Endothelial cell of umbilical vein (primary cell): Measurements from ENCODE around the gene FBXO48. TPM values are rescaled to one million over a fixed set of nuclear protein-coding genes. Genes with fewer than 3 reads are reported as not detected.

Experiments used
- BruUV-seq: library from RNA; stranded (reverse); fragments of 400-500 nt; replicated peaks from 2 replicates; lab custom pipeline; 2021; lab: Mats Ljungman, UMichigan
- CTCF ChIA-PET: fragments of 300-600, 350-600 bp; sonication (Branson Sonifier 250); formaldehyde crosslinking; loops from one replicate; lab custom pipeline; 2021; ENCODE audit warnings: antibody characterized with exemption, inconsistent platforms; lab: Charles Lee
- POLR2A ChIA-PET: fragments of 300-600, 350-600 bp; sonication (Branson Sonifier 250); formaldehyde crosslinking; loops from one replicate; lab custom pipeline; 2021; ENCODE audit warnings: antibody characterized with exemption, inconsistent platforms; lab: Charles Lee
- DNase-seq: peaks from one replicate; pipeline ENCODE4 v3.0.0-alpha.2; 2011; ENCODE audit warnings: low read depth, low spot score
- FAIRE-seq: peaks from 2 replicates; lab custom pipeline; 2011; peaks lifted over from hg19 to GRCh38; lab: Jason Lieb, UNC
- H2AFZ ChIP-seq: 2 replicates; pipeline ENCODE4 v1.6.0; 2012; ENCODE audit warnings: low read depth, low read length, control low read depth, inconsistent platforms
- H3K27ac ChIP-seq: 2 replicates; pipeline ENCODE4 v1.5.1; 2011; ENCODE audit warnings: low read depth, mild to moderate bottlenecking, control low read depth, low read length, moderate library complexity; ENCODE audit not compliant: insufficient read depth
- H3K27me3 ChIP-seq, 2 experiments: 2 replicates each; pipeline versions ENCODE4 v1.6.0 to v1.6.1; 2011; ENCODE audit warnings: low read length in 2 of 2, mixed read lengths in 1 of 2; ENCODE audit not compliant: control insufficient read depth in 2 of 2, insufficient read depth in 2 of 2
- H3K36me3 ChIP-seq, 2 experiments: 2 replicates in 1 of 2; 3 replicates in 1 of 2; pipeline ENCODE4 v1.5.1; 2011; ENCODE audit warnings: low read length in 2 of 2, mild to moderate bottlenecking in 1 of 2, moderate library complexity in 1 of 2; ENCODE audit not compliant: control insufficient read depth in 2 of 2, insufficient read depth in 2 of 2; ENCODE audit errors: extremely low read depth in 1 of 2
- H3K4me1 ChIP-seq: 3 replicates; pipeline ENCODE4 v1.5.1; 2011; ENCODE audit warnings: mild to moderate bottlenecking, low read length; ENCODE audit not compliant: control insufficient read depth, insufficient read depth; ENCODE audit errors: extremely low read depth
- H3K4me2 ChIP-seq: 2 replicates; pipeline ENCODE4 v1.6.1; 2011; ENCODE audit warnings: low read length, control low read depth, mixed read lengths; ENCODE audit not compliant: insufficient read depth
- H3K4me3 ChIP-seq, 3 experiments: fragments of 200-600 bp in 1 of 3; sonication (generic), shearing (Covaris generic) in 1 of 3; replicated peaks in 1 of 3; 2 replicates each; pipeline ENCODE4 v1.5.1; 2011 to 2016; ENCODE audit warnings: control low read depth in 3 of 3, low read length in 3 of 3, mild to moderate bottlenecking in 2 of 3, inconsistent platforms in 1 of 3, low read depth in 1 of 3, moderate library complexity in 1 of 3; ENCODE audit not compliant: insufficient read depth in 1 of 3
- H3K79me2 ChIP-seq: 2 replicates; pipeline ENCODE4 v1.6.0; 2012; ENCODE audit warnings: low read length, inconsistent platforms; ENCODE audit not compliant: control insufficient read depth, insufficient read depth
- H3K9ac ChIP-seq: replicated peaks from 2 replicates; pipeline ENCODE3; 2011; ENCODE audit warnings: low read length, control low read depth; ENCODE audit not compliant: insufficient read depth; ENCODE audit errors: extremely low read depth
- H3K9me1 ChIP-seq: replicated peaks from 3 replicates; pipeline ENCODE4 v1.6.0; 2011; ENCODE audit warnings: mild to moderate bottlenecking, low read length; ENCODE audit not compliant: control insufficient read depth, insufficient read depth; ENCODE audit errors: extremely low read depth
- H3K9me3 ChIP-seq: replicated peaks from 2 replicates; pipeline ENCODE4 v1.5.1; 2012; ENCODE audit warnings: low read length, inconsistent platforms; ENCODE audit not compliant: control insufficient read depth, insufficient read depth
- H4K20me1 ChIP-seq: replicated peaks from 2 replicates; pipeline ENCODE3; 2011; ENCODE audit warnings: mild to moderate bottlenecking, low read length; ENCODE audit not compliant: control insufficient read depth, insufficient read depth; ENCODE audit errors: extremely low read depth
- CTCF ChIP-seq, 2 donors: IDR thresholded peaks; 1 replicate in 1 of 2; 2 replicates in 1 of 2; pipeline ENCODE4 v1.5.1; 2011; ENCODE audit warnings: low read length in 2 of 2, mild to moderate bottlenecking in 2 of 2, moderate library complexity in 2 of 2, control low read depth in 1 of 2, inconsistent platforms in 1 of 2, low read depth in 1 of 2; ENCODE audit not compliant: insufficient read depth in 1 of 2; ENCODE audit errors: extremely low read depth in 1 of 2
- EZH2 ChIP-seq: IDR thresholded peaks from 2 replicates; pipeline ENCODE4 v1.6.1; 2012; ENCODE audit warnings: borderline replicate concordance, low read depth, mild to moderate bottlenecking, moderate library complexity, low read length, inconsistent platforms; ENCODE audit not compliant: severe bottlenecking
- FOS ChIP-seq: IDR thresholded peaks from 2 replicates; pipeline ENCODE4 v1.6.1; 2011; ENCODE audit warnings: mild to moderate bottlenecking, low read length, moderate library complexity, borderline replicate concordance; ENCODE audit not compliant: insufficient read depth
- GATA2 ChIP-seq: IDR thresholded peaks from 2 replicates; pipeline ENCODE4 v1.7.0; 2011; ENCODE audit warnings: low read depth, mild to moderate bottlenecking, moderate library complexity, mixed read lengths, low read length; ENCODE audit not compliant: insufficient read length, insufficient read depth
- JUN ChIP-seq: IDR thresholded peaks from 2 replicates; pipeline ENCODE4 v1.6.1; 2011; ENCODE audit warnings: borderline replicate concordance, low read depth; ENCODE audit not compliant: insufficient read length, insufficient read depth
- MAX ChIP-seq: IDR thresholded peaks from 2 replicates; pipeline ENCODE4 v1.6.1; 2011; ENCODE audit not compliant: insufficient read depth, insufficient read length
- MYC ChIP-seq: IDR thresholded peaks from one replicate; pipeline ENCODE4 v1.6.1; 2011; ENCODE audit warnings: mild to moderate bottlenecking, low read depth, low read length
- POLR2A ChIP-seq: IDR thresholded peaks from 2 replicates; pipeline ENCODE4 v1.6.1; 2012; ENCODE audit warnings: low read depth, mild to moderate bottlenecking, control low read depth, low read length
- POLR2AphosphoS5 ChIP-seq: IDR thresholded peaks from 2 replicates; pipeline ENCODE4 v1.6.1; 2012; ENCODE audit warnings: low read depth, mild to moderate bottlenecking, control low read depth, low read length, moderate library complexity; ENCODE audit not compliant: insufficient read depth
- dilution Hi-C: fragments of 300-500 bp; cut with MboI; formaldehyde crosslinking; loops from one replicate; pipeline ENCODE4 v1.15.0; 2019; ENCODE audit warnings: low sequenced_read_pairs; ENCODE audit not compliant: extremely low pct_ligation_motif_present
- intact Hi-C: fragments of 100-400 bp; cut with micrococcal nuclease; formaldehyde crosslinking; loops from one replicate; pipeline ENCODE4 v1.10.0; 2022
- polyA plus RNA-seq, 4 experiments: library from polyadenylated mRNA; depleted of rRNA in 3 of 4; stranded (reverse) in 3 of 4; unstranded in 1 of 4; fragments of >200 nt; gene quantifications; 2 replicates each; pipeline versions ENCODE4 v1.2.1 to v1.2.3, GENCODE V29; 2011 to 2012; ENCODE audit warnings: missing spikeins in 1 of 4
- total RNA-seq: library from RNA; stranded (reverse); gene quantifications from 2 replicates; pipeline ENCODE4 v1.2.3, GENCODE V29; 2021

FBXO48 gene
- total and polyA plus RNA-seq, 2 donors (not counting 3 experiments of a cell fraction or from before 2014, with no cell fraction given): 0.46 to 0.73 TPM

GRCh38 chr2:68426446-68426845, 40.6 kb downstream of the FBXO48 start:
- no peaks in the 10 kb centered on the region for H4K20me1 ChIP-seq
- H3K9me1 ChIP-seq: no peaks in the 10 kb centered on the region
- no peak overlapping the region for H3K9ac ChIP-seq
- H3K79me2 ChIP-seq: no peaks in the 10 kb centered on the region
- no peak overlapping the region for H3K4me3 ChIP-seq
- no peak overlapping the region for H3K4me2 ChIP-seq
- H3K9me3 ChIP-seq: no peaks in the 10 kb centered on the region
- TF ChIP-seq EZH2: no peak
- intact Hi-C loops (no loop called here), dilution Hi-C loops (no loop called here)
- H3K36me3 ChIP-seq: no peaks in the 10 kb centered on the region
- BruUV-seq: no TSS peak
- peaks cover 12 to 23% of the 10 kb centered on the region in 2 experiments for H3K27me3 ChIP-seq
- FAIRE-seq (no peak), DNase-seq (no peak)
- CTCF ChIA-PET: interaction anchor here (1.2 to 2.1 kb wide), 2 partner anchors 15 to 37 kb away, joined by 4 to 7 read pairs; no protein-coding TSS in a partner anchor
- H3K4me1 ChIP-seq: no peaks in the 10 kb centered on the region
- H3K27ac ChIP-seq: no peak overlapping the region
- H2AFZ ChIP-seq: no peak overlapping the region
- POLR2A ChIA-PET: no interaction called here

GRCh38 chr2:68425503-68425902, 41.6 kb downstream of the FBXO48 start:
- dilution Hi-C loops: no loop called here
- no peaks in the 10 kb centered on the region for H3K4me1 ChIP-seq
- CTCF ChIA-PET: interaction anchor here (1.2 to 2.1 kb wide), 2 partner anchors 16 to 38 kb away, joined by 4 to 7 read pairs; no protein-coding TSS in a partner anchor
- no peak overlapping the region for H3K4me3 ChIP-seq
- FAIRE-seq (no peak), DNase-seq (no peak)
- no peaks in the 10 kb centered on the region for H3K9me1 ChIP-seq
- H3K27ac ChIP-seq: no peak overlapping the region
- no peaks in the 10 kb centered on the region for H3K79me2 ChIP-seq
- TF ChIP-seq POLR2AphosphoS5 (no peak), JUN (no peak), POLR2A (no peak), EZH2 (no peak), MYC (no peak), GATA2 (no peak), FOS (no peak), CTCF (IDR thresholded peaks at IDR 0.05; ENCODE audit: extremely low read depth in 1 of 2, insufficient read depth in 1 of 2, low read depth in 1 of 2, low read length in 2 of 2) (no peak), MAX (no peak)
- no peak overlapping the region for H2AFZ ChIP-seq
- POLR2A ChIA-PET: no interaction called here
- H3K36me3 ChIP-seq: no peaks in the 10 kb centered on the region
- intact Hi-C loops: no loop called here
- H3K9me3 ChIP-seq: no peaks in the 10 kb centered on the region
- H3K4me2 ChIP-seq: no peak overlapping the region
- H4K20me1 ChIP-seq: no peaks in the 10 kb centered on the region
- no TSS peak for BruUV-seq
- peaks cover 14 to 20% of the 10 kb centered on the region in 2 experiments for H3K27me3 ChIP-seq
- no peak overlapping the region for H3K9ac ChIP-seq
